ENCODE results near the gene COLGALT1. TPM values are rescaled to one million over a fixed set of nuclear protein-coding genes. Genes with fewer than 3 reads are reported as not detected.
A peak's percentile ranks its signal among the peaks of the same experiment; 100 is the strongest.

Gene COLGALT1
- total and polyA plus RNA-seq, 9 of the 15 experiments (the other 6 are each of a cell fraction or from before 2014, with no cell fraction given): 4.9 to 119 (median 82.6) TPM

- TF ChIP-seq ARID3A (IDR thresholded peaks at IDR 0.05; ENCODE audit: borderline replicate concordance, low read depth, low read length) (no peak), ATF2 (CRISPR knock-in tag; IDR thresholded peaks at IDR 0.05) (no peak), ZBTB7A (IDR thresholded peaks at IDR 0.05; ENCODE audit: borderline replicate concordance, control insufficient read depth, low read depth, low read length) (peak; percentile 61; the same call in 1 of the 2 replicates), CCNT2 (IDR thresholded peaks at IDR 0.05; ENCODE audit: borderline replicate concordance, extremely low read depth, insufficient read length, low read depth, low read length) (no peak), ID3 (CRISPR knock-in tag; IDR thresholded peaks at IDR 0.05) (no peak), ID3 (tag; IDR thresholded peaks at IDR 0.05) (no peak), RFX7 (CRISPR knock-in tag; IDR thresholded peaks at IDR 0.05) (no peak), ZNF347 (CRISPR knock-in tag; IDR thresholded peaks at IDR 0.05; ENCODE audit: low read depth) (no peak), ZNF311 (CRISPR knock-in tag; IDR thresholded peaks at IDR 0.05) (no peak), ZBTB34 (CRISPR knock-in tag; IDR thresholded peaks at IDR 0.05) (no peak), SPI1 (IDR thresholded peaks at IDR 0.05; ENCODE audit: borderline replicate concordance, low read depth, low read length) (no peak), MIER1 (IDR thresholded peaks at IDR 0.05; ENCODE audit: low read depth) (no peak), ZNF224 (CRISPR knock-in tag; IDR thresholded peaks at IDR 0.05) (no peak), CBX2 (IDR thresholded peaks at IDR 0.05; ENCODE audit: insufficient read depth, low read length, poor library complexity, severe bottlenecking) (no peak), CLOCK (CRISPR knock-in tag; IDR thresholded peaks at IDR 0.05; ENCODE audit: borderline replicate concordance) (no peak), RAD21 (CRISPR knock-in tag; conservative IDR thresholded peaks at IDR 0.05 in 1 of 2, IDR thresholded peaks at IDR 0.05 in 1 of 2) (no peak)
These were observed 60.6 kb downstream of the COLGALT1 start (continued) for GRCh38 chr19:17615889-17616685.

Data from K562 (cell line).